Cerebellar cortex (tissue), 1 donor: ENCODE data around the gene KDSR.

Source experiments
- DNase-seq: peaks from one replicate; pipeline ENCODE4 v3.0.0-alpha.2; 2015; ENCODE audit warnings: low spot score

Gene KDSR

DNA sequence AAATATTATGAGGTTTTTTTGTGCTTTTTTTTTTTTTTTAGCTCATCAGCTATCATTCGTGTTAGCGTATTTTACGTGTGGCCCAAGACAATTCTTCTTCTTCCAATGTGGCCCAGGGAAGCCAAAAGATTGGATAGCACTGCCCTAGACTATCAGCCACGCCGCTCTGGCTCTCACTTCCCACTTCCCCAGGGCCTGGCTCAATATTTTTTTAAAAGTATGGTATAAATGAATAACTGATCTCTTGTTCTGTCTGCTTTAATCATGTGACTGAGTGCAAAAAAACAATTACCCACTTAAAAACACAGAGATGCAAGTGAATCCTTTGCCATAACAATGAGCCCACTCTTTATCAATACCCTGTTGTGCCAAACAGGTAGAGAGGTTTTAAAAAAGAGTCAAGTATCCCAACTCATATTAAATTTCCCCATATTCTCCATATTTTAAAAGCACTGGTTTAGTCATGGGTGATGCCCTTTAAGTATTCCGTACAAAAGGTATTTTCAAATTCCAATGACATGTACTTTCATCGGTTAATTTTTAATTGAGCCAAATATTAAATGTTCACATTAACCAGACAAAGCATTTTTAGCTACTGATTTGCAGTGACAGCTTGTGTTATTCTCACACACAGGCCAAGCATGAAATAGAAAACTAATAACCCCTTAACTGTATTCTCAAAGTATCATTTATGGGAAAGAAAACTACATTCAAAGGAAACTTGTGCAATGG lies 60.0 kb downstream of the KDSR start:
- no peak for DNase-seq

DNA sequence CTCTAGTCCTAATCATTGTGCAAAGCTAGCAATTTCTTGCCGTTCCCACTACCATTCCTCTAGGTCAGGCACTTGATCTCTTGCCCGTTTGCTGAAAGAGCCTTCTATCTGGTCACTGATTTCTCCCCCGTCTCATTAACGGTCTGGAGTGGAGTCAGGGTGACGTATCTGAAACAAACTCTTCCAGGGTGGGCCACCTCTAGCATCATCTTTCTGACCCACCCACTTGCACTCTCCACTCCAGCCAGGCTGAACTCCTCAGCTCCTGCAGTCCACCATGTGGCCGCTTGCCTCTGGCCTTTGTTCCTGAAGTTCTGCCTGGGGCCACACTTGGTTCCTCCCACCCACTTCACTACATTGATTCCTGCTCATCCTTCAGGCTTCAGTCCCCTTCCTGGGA lies 60.8 kb downstream of the KDSR start:
- no peak for DNase-seq

DNA sequence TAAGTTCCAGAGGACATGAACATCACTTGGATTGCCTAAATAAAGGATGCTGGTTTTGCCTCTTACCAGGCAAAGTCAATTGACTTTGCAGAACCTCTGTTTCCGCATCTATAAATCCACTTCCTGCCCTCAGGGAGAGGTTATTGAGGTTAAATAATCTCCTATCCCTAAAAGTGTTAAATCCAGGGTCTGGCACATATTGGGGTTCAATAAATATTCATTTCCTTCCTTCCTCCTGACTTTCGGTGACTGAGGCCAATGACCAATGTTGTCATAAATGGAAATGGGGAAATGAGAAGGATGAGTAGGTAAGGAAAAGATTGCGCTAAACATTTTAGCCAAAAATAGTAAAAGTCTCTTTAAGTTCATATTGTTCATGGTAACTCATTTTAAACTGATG lies 63.5 kb downstream of the KDSR start:
- no peak for DNase-seq

DNA sequence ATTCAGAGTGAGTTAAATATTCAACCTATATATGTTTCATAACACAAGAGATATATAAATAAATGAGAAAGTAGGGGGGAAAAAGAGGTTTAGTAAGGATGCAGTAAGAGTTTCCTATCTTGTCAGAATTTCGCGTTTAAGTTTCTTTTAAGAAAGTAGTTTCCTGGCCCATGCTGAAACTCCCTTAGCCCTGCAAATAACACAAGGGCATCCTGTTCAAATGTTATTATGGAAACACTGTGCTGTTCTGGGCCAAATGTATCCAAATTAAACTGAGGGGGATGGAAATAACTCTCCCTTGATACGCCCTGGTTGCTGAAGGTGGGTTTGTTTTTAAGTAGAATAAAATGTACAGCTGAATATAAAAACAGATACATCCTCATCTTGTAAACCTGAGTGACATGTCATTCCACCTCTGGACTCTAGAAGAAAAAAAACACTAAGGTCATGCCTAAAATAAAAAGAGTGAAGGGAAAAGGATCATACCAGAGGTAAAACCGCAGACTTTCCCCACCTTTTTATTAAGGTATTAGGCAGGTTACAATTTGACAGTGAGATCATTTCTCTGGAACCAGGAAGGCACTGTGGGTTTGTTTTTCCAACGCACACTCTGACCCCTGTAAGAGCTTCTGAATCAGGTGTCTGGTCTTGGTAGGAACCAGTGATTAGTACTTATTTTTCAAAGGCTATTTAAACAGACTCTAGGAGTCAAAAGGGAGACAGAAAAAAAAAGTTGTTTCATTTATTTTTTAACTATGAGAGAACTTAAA lies 64.2 kb downstream of the KDSR start:
- DNase-seq, result no peak

DNA sequence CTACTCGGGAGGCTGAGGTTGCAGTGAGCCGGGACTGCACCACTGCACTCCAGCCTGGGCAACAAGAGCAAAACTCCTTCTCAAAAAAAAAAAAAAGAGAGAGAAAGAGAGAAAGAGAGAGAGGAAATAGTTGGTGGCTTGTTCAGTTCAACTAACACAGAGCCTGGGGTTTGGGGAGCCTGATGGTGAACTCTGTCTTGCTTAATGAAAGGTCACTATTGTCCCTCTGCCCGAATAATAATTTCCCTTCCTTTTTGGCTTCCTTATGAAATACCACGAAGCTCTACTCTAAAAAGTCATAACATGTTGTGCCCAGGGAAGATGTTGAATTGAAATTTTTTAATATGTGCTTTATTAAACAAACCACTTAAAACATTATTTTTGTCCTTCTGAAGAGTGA lies 64.8 kb downstream of the KDSR start:
- DNase-seq, result no peak

DNA sequence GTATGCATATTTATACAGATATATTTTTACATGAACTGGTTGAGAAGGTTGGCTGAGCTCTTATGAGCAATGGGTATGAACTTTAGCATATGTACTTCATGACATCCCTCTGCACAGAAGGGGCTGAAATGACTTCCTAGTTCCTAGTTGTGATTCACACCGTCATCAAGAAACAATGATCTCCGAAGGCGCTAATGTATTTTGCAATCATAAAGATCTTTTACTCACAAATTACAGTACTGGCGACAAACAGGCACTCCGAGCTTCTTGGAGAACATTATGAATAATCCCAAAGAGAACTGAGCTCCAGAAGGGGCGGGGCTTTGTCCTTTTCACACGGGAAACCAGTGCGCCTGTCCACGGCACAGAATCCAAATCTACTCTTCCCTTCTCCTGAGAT lies 65.6 kb downstream of the KDSR start:
- DNase-seq, result no peak

DNA sequence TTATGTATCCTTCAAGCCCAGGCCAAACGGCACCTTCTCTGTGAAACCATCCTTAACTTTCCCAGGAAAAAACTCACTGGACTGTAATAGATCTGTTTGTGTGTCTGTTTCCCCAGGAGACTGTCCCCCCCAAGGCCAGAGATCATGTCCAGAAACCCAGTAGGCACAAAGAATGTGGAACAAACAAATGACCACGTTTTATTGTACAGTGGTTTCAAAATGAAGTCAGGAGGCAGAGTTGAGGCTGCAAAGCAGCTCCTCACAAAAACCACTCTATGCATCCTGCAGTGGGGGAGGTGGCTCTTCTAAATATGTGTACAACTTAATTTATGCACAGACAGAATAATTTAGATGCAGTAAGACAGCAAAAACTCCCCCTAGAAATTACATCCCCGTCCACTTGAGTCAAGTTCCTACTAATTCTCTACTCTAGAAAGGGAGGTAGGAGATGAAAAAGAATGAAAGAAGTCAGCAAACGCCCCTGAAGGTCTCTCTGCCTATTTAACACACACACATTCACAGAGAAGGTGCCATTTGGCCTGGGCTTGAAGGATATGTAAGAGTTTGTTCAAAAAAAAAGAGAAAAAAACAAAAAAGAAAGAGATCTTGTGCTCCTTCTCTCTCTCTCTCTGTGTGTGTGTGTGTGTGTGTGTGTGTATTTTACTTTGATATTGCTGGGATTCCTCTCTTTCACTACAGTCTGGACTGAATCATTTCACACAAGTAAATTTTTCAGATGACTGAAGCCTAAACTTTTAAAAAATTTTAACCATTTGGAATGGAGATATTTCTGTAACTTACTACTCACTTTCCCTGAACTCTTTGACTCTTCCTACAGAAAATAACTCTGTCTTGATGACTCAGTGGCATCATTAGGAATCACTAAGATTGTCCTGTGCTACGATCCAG lies 66.9 kb downstream of the KDSR start:
- no peak for DNase-seq

DNA sequence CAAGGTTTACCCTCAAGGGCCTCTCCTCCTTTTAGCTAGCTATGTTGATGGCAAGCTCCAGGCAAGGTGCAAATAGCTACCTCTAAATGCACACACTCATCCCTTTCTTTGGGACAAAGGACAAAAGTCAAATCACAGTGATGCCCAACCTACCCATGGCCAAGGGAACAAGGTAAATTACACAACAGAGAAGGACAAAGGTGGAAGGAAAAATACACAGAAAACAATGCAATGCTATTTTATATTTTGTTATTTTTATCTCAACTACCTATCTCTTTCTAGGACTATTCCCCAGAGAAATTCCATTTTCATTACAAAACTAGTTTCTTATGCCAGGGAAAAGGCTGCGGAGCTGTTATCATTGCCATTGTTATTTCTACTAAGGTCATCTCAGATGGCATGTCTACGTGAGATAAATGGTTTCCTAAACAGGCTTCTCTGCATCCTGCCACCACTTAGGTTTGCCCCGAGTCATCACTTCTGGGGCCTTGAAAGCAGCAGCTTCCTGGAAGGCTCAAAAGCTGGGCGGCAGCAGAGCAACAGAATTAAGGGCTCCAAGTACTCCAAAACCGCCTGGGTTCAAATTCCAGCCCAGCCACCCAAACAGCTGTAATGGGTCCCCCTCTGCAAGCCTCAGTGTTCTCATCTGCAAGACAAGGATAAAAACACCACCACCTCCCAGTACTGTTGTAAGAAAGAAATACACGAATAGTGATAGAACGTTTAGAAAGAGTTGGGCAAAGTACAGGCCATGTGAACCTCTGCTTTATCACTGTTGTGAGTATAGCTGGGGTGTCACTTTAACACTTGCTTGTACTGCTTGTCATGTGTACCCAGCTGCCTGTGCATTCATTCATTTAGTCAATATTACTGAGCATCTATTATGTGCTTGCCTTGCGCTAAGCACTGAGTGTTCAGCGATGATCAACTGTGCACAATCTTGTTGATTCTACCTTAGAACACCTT lies 68.3 kb downstream of the KDSR start:
- DNase-seq, result no peak

DNA sequence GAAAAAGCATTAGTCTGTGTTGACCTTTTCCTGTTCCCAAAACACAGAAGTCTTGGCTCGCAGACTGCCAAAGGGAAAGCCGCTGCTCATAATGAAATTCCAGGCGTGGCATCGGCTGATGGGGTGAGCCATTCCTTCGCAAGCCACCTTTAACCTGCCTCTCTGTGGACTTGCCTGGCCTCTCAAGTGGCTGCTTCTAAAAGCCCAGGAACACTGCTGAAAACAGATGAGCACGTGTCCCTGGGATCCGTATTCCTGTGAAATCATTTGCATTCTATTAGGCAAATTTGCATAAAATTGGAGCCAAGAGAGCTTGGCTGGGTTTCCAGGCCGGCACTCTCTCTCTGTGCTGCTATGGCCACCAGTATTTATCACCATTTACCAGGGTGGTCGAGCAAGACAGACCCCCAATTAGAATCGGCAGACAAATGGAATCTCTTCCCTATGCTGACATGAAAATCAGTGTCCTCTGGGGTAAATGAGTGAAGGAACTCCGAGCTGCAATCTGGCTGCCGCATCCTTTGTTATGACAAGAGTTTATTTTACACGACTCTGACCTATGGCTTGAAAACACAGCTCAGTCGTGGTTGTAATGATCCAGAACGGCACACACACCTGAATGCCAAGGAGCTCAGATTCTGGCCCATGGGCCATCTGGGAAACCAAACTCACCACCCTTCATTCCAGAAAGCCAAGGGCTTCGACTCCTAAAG lies 69.2 kb downstream of the KDSR start:
- peak; percentile 13 for DNase-seq

DNA sequence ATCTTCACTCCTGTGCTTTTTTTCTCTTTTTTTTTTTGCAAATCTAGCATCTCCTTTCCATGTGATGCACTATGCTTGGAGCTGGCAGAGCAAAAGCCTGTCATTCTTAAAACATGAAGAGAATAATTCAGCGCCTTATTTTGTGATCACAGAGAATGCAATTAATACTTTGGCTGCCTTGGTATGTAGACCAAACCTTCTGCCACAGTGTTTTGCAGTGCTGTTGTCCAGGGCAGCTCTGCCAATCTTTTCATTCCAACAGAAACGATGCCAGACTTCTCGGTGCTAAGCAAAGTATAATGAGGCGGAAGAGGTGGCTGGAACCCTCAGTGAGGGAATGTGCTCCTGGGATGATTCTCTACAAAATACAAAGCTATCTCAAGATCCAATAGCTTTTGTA lies 73.1 kb downstream of the KDSR start:
- DNase-seq, result peak; percentile 85

DNA sequence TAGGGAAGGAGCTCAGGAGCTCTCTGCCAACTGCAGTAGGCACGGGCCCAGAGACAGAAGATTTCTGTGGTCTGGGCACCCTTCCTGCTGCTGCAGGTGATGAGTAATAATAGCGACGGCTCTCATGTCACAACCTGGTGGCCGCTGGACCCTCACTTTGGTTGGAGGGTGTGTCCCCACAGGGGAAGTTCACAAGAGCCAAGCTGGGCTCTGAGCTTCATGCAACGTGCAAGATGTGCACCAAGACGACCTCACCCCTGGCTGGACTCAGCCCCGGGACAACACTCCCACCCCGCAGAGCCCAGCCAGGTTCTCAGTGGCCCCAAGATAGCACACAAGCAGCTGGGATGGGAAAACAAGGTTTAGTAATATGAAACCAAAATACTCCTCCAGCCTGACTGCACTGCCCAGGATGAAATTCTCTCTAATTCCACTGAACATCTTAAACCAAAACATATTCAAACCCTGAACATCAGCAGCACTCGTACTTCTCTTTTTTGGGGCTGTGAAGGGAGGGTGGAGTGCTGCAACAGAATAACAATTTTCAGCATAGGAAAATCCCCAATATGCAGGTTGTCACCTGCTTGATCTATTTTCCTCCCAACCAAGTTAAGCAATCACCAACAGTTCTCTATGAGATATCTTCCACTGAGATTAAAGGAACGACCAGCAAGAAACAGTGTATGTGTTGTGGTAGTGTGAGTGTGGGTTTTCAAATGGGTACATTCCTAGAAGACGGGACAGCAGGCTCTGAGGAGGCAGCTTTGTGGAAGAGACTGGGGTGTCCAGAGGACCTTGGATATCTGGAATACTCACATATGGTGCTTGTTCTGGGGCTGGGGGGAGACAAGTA lies 73.9 kb downstream of the KDSR start:
- DNase-seq, result no peak

DNA sequence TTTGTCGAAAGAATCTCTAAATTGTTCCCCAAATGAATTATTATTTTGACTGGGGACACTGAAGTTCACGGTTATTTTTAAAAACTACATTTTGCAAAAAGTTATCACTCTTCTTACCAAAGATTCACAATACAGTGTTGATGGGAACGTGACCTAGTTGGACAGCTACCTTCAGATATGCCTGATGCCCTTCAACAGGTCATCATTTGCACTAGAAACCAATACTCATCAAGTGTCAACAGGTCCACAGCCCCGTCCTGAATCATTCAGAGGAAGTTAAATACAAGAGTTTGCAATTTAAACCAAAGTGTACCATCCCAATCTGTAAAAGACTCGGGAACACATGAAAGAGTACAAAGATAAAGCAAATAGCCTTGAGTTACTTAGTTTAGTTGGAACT lies 75.7 kb downstream of the KDSR start:
- no peak for DNase-seq

DNA sequence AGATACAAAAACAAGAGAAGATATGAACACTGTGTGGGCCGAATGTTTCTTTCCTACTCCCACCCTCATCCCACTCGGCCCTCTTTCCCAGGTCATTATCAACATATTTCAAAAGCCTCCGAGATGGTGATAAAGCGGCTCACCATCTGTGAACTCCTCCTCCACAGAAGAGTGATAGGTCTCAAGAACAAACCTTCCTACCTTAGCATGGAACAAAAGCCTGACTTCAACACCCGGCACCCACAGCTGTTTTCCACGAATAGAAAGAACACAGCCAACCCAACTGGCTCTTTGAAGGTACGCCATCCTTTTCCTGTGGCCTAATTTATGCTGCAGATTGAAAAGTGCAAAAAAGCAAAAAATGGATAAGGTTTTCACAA lies 76.2 kb downstream of the KDSR start:
- DNase-seq, result no peak

DNA sequence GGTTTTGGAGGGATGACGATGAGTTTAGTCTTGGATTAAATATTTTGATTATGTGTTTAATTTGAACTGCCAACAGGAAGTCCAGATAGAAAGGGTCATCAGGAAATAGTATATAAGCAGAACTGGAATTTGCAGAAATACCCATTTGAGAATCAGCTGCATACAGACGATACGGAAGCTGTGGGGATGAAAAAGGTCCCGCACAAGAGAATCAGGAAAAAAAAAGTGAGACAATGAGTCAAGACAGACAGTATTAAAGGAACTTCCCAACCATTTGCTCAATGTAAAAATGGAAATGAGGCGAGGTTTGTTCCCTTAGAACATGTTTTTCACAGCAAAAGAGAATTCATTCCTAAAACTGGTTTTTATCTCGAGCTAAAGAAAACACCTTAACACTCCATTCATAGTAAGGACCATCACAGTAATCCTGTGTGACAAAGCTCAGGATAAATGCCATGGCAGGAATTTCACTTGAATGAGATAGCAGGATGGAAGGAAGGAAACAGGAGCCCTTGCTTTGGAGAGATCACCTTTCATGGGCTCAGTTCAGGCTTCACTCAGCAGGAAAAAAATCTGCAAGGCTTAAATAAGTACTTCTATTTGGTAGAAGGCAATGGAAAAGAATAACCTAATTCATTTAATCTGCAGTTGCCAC lies 76.7 kb downstream of the KDSR start:
- no peak for DNase-seq

DNA sequence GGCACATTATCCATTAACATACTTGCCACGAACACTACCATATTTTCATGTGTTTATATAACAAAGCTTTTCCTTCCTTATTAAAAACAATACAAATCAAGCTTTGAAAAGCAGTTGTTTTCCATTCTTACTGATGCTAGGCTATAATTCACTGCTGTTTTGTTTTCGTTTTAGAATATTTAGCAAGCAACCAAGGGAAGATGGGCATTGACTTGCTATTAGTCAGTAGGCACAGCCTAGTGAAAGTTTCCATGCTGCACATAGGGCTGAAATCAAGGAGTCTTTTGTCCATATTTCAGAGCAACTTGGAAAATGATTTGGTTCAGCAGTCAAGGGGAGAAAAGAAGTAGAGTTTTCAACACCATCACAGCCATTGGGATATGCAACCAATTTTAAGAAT lies 78.7 kb downstream of the KDSR start:
- no peak for DNase-seq

DNA sequence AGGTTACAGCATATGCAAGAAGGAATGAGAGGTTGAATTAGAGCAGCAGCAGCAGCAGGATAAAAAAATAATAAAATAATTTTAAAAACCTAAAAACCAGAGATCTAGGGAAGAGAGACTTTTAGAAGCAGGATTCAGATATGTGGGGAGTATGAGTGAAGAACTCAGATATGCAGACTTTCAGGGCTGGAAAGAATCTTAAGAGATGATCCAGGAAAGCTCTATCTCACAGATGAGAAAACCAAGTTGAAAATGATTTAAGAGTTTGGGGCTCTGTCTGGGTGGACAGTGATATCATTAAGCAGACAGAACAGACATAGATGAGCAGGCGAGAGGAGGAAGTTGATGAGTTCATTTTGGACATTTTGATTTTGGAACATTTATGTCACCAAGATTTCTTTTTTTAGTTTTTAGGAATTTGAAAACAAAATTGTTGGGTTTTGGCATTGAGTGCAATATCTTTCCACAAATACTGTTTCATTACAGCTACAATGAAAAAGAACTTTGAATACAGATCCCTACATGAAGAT lies 79.2 kb downstream of the KDSR start:
- no peak for DNase-seq

DNA sequence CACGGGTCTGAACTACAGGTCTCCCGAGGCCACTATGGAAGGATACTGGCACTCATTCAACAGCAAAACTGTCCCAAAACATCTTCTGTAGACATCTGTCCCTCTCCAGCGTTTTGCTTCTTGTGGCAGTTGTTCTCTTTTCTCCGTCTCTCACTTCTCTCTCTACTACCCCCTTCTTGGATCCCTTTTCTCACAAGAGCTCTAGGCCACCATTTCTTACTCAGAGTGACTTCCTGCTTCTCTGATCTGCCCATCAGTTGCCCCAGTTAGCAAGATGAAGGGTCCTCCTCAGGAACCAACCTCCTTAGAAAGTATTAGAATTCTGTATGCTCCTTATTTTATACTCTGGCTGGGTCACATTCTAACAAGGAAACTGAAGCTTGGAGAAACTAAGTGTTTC lies 80.1 kb downstream of the KDSR start:
- no peak for DNase-seq

DNA sequence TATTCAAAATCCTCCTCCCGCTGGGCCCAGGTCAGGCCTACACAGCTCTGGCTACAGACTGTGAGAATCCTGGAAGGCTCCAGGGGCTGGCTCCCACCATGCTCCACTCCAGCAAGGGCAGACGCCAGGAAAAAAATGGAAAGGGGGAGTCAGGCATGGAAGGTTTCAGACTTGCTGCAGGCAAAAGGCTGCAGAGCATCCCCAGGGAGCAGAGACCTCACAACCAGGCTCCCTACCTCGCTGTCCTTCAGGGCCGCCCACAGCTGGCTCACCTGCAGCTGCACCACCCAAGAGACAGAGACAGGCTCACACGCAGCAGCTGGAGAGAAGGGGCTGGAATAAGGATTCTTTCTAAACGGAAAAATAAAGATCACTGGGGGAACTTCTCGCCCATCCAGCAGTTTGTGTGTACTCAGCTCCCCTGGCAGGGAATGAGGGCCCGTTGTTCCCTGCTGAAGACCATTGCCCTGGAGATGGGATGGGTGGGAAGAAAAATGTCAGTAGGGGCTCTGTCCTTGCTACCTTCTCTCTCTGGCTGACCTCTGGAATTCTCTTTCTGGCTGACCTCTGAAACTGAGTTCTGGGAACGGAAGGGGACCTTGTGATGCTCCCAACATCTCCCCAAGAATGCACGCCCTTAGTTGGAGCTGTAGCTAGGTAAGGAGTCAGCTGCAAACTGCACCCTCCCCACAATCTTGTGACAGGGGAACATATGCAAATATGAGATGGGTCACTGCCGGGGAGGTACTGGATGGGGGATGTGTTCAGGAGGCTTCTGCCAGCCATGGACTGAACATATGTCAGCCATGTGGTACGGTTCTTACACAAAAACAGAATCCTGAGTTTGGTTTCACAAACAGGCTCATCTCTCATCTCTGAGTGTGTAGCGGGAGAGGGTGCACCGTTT lies 81.9 kb downstream of the KDSR start:
- DNase-seq, result no peak
